ENCODE results near the gene HMHB1.

DNA sequence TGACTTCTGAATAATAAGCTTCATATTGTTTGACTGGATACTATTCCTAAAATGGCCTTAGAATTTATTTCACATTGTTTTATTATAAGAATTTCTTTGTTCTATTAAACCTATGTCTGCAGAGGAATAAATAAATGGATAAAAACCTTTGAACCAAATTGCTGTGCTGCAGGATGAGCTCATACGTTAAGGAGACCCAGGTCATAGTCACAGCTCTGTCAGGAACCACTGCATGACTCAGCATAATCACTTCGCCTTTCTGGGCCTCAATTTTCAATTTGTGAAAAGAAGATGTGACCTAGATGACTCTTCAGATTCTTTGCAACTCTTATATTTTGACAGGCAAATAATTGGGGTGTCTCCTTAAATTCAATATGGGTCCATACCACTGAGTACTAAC is 36.7 kb upstream of the HMHB1 start:
- TF ChIP-seq, protein P1, sequence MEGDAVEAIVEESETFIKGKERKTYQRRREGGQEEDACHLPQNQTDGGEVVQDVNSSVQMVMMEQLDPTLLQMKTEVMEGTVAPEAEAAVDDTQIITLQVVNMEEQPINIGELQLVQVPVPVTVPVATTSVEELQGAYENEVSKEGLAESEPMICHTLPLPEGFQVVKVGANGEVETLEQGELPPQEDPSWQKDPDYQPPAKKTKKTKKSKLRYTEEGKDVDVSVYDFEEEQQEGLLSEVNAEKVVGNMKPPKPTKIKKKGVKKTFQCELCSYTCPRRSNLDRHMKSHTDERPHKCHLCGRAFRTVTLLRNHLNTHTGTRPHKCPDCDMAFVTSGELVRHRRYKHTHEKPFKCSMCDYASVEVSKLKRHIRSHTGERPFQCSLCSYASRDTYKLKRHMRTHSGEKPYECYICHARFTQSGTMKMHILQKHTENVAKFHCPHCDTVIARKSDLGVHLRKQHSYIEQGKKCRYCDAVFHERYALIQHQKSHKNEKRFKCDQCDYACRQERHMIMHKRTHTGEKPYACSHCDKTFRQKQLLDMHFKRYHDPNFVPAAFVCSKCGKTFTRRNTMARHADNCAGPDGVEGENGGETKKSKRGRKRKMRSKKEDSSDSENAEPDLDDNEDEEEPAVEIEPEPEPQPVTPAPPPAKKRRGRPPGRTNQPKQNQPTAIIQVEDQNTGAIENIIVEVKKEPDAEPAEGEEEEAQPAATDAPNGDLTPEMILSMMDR (IDR thresholded peaks at IDR 0.05; ENCODE audit: low read depth, low read length), result no peak
- no peak for TF ChIP-seq EZH2phosphoT487 (IDR thresholded peaks at IDR 0.05; ENCODE audit: low read depth)
